ENCODE results near the gene ADAMTS9.

Gene ADAMTS9

DNA sequence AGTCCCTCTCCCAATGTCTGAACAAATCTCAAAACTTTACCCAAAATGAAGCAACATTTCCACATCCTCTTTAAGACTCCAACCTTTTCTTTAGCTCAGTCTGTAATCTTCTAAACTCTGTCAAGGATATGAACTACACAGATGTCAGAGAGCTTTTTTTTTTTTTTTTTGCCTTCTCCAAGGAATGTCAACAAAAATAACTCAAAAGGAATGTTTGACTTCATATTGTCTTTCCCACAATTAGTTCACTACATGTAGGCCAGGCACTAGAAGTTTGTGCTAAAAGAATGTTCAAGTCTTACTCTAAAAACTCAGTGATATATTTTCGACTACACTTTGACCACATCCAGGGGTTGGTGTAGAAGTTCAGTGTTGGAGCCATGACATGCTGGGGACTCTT lies 37.1 kb downstream of the ADAMTS9 start:
- DNase-seq: no peak

DNA sequence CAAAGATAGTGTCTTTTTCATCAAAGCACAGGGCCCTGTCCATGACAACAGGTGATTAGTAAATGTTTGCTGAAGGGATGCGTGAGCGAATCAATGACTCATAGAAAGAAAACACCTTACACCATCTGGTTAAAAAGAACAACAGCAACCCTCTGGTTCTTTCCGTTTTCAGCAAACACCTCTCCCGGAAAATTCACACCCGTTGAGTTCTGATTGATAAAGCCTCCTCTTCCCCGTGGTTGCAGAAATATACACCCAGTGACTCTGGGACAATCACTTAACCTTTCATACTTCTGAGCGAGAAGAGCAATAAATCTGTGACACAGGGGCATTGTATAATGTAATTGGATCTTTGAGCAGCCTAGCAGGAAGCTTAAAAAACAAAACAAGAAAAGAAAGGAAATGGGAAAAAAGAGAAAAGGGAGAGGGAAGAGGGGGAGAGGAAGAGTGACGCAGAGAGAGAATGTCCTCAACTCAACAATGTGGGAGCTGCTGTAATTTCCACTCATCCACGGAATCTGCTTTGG lies 37.6 kb downstream of the ADAMTS9 start:
- DNase-seq: no peak

DNA sequence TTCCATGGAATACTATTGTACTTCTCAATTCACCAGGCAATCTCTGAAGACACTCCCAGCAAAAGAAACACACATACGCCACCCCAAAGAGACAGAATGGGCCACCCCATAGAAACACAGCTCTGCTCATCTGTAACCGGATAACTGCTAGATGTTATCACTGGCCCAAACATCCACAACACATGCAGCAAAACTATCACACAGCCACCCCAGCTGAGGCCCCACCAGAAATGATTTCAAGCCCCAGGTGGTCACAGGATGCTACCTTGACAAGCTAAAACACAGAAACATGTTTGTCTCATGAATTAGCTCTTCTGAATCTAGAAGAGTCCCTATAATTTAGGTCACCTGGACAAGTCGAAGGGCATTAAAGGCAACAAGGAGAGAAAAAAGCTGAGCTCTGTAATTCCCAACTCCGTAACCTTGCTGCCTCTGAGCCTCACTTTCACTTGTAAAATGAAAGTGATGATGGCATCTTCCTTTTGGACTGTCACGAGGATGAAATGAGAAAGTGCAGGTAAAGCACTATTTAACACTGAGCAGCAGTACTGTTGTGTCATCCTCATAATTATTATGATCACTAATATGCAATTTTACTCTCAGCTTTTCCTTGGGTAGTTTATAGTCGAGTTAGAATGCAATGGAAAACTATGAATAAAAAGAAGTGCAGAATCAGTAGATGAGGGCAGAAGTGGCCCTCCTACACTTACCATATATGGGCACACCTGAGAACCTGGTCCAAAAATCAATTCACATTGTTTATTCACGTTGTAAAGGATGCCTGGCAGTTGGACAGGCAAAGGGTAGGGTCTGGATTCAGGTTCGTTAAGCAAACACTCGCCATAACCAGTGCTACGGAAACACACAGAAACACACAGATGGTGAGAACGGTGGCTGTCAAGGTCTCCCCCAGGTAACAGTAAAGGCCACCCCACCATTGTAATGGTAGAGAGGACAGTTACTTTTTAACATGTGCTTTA lies 38.6 kb downstream of the ADAMTS9 start:
- no peak for DNase-seq

DNA sequence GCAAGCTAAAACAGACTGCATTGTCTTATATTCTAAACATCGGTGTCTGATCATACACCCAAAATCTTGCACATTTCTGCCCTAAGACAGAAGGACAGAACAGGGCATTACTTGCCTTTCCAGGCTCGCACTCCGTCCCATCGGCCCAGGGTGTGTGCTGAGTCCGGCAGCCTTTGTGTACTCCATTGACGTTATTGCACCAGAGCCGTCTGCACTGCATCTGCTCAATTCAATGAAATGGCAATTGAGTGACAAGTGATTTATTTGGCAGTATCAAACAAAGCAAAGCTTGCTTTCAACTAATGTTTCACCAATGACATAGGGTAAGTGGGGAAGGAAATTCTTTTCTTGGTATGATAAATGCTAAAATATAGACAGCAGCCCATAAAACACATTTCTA lies 40.0 kb downstream of the ADAMTS9 start:
- DNase-seq: no peak

DNA sequence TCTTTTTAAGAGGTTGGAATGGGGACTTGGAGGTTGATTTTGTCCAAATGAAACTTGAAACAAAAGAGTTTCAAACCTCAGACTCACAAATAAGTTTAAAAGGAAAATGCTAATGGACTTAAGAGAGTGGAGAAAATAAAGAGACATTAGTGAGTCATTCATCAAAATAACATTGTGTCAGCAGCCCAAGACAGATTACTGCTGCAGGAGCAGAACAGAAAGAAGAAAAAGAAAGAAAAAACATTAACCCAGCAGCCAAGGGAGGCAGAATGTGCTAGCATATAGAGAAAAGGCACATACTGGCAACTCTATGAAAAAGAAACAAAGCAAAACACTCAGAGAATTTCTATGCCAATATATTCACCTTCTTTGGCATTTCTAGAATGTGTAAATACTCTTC lies 42.6 kb downstream of the ADAMTS9 start:
- no peak for DNase-seq

DNA sequence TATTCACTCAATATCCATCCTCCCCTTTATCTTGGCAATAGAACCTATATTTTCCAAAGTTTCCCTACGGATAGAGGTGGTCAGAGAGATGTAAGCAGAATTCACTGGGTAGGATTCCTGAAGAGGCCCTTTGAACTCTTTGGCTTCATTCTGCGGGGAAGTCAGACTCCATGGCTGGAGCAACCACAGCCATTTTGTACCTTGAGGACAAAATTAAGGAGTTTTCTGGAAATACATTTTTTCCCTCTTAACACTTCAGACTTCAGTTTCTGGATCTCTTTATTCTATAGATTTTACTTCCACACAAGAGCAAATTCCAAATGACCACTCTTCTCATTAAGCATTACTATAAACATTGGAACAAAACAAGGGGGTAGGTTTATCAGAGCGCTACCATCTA lies 43.3 kb downstream of the ADAMTS9 start:
- no peak for DNase-seq

DNA sequence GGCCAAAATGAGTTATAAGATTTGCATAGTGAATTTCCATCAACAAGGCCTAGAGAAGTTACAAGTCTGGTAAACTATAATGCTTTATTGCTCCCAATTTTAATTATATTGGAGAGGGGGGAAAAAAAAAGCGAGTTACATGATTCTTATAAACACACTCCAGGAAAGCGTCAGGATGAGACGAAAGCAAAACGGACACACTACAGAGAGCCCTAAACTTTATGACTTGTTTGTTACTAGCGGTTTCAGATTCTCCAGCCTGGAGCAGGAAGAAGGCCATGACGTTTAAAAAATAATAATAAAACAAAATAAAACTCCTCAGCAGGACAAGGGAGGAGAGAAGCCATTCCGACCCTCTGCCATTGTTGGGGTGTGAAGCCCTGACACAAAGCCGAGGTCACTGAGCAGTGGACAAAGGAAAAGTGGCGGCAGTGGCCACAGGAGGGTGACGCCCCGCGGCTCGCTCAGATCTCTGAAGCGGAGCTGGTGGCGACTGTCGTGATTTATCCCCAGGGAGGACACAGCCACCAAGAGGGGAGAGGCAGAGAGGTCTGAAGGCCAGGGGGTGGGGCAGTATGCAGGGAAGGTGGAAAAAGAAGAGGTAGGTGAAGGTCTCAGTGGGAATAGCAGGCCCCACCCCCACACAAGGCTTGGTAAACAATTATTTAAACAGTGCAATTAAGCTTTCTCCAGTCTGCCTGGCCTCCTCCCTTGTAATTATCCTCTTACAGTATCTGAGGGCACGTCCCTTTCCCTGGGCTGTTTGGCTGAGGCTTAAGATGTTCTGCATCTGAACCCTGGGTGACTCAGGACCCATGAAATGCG lies 45.3 kb downstream of the ADAMTS9 start:
- DNase-seq: no peak

DNA sequence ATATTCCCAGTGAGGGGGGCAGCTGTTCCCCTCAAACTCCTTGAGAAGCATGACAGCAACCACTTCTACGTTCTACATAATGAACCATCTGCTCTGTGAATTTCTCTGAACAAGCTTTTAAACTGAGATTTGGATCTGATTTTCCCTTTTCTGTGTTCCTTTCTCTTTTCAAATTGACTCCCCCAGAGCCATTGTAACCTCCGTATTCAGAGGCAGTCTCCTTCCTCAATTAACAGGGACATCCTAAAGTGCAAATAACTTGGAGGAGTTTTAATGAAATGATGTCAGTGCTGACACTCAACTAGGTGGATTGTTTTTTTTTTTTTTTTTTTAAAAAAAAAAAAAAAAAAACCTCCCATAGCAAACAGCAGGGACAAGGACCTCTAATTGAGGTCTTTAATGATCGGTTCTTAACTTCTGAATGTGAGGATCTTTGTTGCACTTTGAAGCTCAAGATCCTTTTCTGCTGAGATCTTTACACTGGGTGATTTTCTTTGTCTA lies 48.8 kb downstream of the ADAMTS9 start:
- no peak for DNase-seq

DNA sequence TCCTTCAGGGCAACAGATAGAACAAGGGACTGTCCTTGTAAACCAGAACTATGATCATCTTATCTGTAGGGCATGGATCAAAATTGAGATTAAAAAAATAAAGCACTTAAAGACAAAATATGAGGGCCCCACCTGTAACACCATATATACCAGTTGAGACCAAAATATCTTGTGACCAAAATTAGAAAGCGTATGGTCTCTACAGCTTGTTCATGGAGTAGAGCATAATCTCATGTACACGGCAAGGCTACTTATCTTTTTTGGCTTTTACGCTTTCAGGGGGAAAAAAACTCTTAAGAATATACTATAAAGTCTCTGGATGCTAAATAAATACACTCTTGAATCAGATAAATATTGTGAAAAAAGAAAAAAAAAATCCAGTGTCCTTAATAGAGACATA lies 49.3 kb downstream of the ADAMTS9 start:
- no peak for DNase-seq

DNA sequence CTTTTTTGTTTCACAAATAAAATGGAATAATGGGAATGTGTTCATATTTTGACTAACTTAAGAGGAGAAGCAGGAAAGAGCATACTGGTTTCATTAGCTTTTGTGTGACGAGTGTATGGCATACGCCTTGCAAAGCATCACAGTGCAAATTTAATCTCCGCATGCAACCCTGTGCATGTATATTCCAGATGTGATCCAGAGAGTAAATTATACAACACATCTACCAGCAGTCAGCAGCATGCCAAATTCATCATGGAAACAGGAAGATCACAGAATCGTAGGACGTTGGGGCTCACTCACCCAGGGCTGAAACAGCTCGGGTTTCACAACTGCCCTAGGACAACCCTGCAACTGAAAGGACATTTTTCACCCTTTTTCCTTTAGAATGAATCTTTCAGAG lies 53.4 kb downstream of the ADAMTS9 start:
- no peak for DNase-seq

DNA sequence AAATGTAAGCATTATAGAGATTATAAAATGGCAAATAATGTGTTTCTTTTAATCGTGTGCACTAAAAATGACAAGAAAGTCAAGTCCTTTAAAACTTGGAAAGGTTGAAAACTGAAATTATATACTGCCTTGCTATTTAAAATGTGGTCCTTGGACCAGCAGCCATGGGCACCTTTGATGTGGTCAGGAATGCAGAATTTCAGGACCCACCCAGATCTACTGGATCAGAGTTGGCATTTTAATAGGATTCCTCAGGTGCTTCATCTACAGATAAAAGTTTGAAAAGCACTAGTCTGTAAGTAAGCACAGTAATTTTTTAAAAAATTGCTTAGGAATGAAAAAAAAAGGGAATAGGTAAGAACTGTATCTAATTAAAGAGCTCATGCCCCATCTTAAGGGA lies 55.8 kb downstream of the ADAMTS9 start:
- DNase-seq: no peak

DNA sequence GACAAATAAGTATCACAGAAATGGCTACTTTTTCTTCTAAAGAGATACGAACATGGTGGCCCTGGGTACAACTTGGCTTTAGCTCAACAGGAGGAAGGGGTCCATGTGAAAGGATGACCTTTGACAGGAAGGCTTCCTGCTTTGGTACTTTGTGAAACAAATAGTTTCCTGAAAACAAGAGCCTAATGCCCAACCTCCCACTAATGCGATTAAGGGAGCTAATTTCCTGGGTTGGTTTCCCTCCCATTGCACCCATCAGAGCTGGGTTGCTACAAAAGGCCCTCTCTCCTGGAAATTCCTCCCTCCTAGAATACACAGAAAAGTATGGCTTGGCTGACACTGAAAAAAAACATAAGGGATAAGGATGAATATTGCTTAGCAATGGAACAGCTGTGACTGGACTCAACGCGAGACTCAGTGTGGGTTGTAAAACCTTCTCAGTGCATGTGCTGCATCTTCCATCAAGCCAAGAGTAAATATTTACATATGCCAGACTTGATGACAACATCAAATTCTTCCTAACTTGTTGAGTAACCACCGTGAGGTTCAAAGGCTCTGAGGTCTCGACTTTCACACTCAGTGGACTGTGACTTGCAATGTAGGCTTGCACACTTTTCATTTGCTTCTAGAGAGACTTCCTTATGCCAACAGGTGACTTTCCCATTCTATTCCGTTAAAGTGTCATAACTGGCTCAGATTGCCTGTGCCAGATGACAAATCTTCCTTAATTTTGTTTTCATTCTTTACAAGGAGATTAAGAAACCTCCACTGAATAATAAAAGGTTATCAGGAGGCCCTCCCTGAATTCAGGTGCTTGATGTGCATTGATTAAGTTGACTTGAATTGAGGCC lies 60.1 kb downstream of the ADAMTS9 start:
- DNase-seq: no peak

DNA sequence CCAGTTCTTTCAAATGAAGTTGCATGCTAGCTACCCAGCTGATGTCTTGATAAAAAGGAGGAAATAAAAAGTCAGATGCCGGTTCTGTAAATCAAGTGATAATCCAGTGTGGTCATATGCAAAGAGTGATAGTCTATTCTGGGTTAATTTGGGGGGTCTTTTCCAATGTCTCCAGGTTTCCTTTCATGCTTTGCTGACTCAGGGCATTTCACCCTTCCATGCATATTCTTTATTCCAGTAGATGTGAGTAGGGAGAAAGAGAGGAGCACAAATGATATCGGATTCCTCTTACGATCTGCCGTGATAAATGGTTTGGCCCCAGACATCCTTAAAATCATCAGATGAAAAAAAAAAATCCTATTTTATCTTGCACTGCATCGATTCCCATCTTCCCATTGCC lies 60.8 kb downstream of the ADAMTS9 start:
- DNase-seq: no peak

DNA sequence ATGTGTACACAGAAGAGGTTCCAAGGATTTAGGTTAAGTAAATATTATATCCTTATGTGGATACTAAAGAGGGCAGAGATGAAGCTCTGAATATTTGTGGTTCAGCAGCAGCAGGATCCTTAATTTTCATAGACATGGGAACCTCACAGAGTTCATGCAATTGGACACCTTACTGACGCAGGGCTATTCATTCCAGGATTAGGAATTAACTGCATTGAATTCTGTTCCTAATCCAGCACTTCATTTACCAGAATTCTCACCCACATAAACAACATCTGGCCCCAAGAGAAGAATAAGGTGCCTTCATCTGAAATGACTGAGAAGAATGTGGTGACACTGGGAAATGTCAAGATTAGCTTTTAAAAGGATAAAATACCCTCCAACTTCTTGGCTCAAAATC lies 62.4 kb downstream of the ADAMTS9 start:
- DNase-seq: no peak

DNA sequence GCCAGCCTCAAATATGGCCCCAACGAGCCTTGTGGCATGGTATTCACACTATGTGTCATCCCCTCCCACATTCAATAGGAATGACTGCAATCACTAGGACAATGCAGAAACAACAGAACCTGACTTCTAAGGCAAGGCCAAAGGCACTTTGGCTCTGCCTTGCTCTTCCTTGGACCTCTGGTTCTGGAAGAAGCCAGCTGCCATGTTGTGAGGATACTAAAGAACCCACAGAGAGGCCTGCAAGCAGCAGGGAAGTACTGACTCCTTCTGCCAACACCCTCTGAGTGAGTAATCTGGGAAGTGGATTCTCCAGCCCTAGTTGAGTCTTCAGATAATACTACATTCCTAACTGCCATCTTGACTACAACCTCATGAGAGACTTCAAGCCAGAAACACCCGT lies 64.7 kb downstream of the ADAMTS9 start:
- DNase-seq: no peak

DNA sequence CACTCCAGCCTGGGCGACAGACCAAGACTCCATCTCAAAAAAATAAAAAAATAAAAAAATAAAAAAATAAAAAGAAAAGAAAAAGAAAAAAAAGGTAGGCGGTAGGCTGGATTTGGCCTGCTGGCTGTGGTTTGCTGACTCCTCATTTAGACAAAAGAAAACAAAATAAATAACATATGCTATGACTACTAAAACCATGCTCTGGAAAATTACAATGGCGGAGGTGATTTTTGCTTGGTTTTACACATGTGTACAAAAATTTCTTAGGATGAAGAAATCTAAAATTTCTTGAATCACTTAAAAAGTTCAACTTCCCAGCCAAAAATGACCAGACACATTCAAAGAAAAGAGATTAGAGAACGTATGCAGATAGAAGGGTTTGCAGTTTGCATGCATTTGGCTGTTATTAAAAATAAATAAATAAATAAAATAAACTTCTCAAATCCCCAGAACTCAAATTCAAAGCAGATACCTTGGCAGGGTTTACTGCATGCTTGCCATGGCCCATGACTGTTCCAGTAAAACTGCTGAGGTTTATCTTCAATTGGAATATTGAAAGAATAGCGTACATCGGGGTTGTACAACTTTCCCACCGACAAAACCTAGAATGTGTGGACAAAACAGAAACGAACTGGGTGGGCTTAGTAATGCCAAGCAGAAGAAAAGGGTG lies 65.9 kb downstream of the ADAMTS9 start:
- DNase-seq: no peak

DNA sequence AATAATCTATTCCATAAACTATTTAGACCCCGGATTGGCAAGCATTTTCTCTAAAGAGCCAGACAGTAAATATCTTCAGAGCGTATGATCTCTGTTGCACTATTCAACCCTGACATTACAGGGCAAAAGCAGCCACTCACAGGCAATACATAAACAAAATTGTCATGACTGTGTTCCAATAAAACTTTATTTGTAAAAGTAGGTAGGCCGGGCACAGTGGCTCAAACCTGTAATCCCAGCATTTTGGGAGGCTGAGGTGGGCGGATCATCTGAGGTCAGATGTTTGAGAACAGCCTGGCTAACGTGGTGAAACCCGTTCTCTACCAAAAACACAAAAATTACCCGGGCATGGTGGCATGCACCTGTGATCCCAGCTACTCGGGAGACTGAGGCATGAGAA lies 66.5 kb downstream of the ADAMTS9 start:
- DNase-seq: no peak

DNA sequence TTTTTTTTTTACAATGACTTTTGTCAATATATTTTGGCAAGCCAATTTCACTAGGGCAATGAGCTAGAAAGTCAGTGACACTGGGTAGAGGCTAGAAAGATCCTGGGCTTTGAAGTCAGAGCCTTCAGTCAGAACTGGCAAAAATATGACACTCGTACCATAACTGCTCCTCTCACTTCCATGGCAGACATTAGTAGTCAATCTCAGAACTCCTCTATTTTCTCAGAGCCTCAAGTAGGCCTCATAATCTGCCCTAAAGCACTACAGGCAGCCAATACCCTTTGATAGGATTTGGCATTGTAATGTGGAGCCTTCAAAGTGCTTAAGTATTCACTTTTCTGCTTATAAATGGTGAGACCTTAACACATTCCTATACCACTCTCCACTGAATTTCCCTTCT lies 67.8 kb downstream of the ADAMTS9 start:
- DNase-seq: no peak

DNA sequence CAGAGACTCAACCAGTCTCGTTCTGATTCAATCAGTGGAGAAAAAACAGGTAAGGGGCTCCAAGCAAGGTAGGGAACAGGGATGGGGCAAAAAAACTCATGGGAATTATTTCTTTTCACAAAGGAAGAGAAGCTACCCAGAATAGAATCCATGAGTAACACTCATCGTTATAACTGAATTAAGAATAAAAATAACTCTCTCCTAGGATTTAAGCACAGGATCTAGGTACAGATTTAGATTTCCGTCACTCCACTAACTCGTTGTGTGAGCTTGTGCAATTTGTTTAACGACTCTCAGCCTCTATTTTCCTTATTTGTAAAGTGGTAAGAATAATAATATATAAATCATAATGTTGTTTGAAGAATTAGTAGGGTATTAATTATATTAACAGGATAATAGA lies 68.6 kb downstream of the ADAMTS9 start:
- DNase-seq: no peak

DNA sequence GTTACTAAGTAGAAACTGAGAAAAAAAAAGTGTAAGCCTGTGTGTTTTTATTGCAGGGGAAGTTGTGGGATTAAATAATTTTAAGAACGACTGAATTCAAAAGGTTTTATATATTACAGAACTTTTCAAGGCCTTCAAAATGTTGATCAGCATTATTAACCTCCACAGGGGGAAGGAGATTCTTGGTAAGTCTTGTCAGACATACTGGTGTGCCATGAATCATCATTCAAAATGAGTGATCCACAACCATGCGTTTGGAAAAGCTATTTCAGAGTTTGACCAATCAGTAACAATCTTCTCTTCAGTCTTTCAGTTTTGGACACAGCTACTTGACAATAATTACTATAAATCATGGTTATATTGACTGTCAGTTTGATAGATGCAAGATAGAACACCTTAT lies 70.2 kb downstream of the ADAMTS9 start:
- no peak for DNase-seq

DNA sequence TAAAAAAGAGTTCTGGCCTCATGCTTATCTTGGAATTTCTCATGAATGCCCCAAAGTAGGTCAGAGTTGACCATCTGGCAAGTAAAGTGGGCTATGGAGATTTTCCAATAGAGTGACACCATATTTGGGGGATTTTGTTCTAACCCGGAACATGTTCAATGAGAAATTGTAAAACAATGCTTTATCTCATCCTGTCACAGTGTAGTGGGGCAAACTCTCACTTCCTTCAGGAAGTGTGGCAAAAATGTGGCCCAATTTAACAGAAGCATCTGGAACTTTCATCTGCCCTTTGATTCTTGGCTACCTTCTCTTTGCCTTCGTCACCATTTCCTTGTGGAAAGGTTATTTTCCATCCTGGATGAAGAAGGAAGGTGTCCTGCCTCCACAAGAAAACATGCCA lies 70.8 kb downstream of the ADAMTS9 start:
- no peak for DNase-seq

DNA sequence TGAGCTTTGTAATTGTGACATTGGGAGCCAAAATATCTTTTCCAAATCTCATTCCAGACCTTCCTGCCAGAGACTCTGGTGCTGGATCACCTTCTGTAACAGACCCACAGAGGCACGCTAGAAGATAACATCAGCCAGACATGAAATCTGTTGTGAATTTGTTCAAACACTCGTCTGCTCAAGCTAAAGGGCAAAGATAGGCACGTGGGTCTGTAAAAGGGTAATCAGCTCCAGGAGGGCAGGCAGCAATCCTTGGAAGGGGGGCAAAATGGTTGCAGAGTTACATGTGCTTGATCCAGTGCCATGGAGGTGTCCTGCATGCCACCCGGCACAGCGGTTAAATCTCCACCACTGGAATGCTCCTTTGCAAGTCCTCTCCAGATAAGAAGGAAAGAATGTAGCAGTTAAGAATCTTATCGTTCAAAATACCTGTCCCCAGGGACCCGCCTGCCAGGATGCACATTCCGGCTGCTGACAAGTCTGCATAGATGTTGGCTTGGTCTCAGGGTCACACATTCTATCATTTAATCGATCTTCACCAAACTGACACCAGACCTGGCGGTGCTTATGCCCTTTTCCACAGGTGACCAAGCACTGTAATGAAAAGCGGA lies 74.8 kb downstream of the ADAMTS9 start:
- DNase-seq: no peak
